Inflammatory macrophage treated with lipopolysaccharide for 4 hours (primary cell): ENCODE results near the gene MRPL14.
A peak's percentile ranks its signal among the peaks of the same experiment; 100 is the strongest.

ENCODE experiments used
- DNase-seq: peaks from one replicate; pipeline ENCODE4 v3.0.0-alpha.2; 2020

MRPL14 gene

DNA sequence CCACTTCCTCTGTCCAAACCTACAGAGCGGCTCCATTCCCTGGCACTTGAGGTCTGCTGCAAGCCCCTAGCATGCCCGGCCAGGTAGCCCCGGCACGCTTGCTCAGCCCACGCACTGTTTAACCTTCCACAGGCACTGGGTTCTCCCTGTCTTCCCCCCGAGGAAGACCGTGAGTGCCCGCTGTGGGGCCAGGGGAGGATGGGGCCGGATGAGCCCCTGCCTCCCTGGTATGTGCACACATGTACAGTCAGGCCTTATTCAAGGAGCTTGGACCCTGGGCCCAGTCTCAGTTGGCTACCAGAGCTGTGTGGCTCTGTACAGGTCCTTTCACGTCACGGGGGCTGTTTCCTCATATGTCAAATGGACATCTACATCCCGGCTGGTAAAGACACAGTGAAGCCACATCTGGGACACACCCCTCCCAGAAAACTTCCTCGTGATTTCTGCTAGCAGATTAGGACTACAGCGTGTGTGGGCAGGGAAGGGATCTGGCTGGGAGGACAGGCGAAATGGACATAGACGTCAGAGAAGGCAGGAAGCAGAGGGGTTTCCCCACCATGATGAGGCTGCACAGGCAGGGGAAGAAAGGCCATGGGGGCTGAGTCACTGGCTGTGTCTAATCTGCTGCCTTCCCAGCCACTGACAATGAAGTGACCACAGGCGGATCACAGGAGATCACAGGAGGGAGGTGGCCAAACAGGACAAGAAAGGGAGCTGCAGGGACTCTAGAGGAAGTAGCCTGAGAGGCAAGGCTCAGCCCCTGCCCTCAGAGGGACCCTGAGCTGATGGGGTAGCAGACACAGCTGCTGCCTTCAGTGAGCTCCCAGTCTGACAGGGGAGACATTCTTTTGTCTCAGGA lies 62.9 kb downstream of the MRPL14 start:
- DNase-seq, result peak; percentile 100

DNA sequence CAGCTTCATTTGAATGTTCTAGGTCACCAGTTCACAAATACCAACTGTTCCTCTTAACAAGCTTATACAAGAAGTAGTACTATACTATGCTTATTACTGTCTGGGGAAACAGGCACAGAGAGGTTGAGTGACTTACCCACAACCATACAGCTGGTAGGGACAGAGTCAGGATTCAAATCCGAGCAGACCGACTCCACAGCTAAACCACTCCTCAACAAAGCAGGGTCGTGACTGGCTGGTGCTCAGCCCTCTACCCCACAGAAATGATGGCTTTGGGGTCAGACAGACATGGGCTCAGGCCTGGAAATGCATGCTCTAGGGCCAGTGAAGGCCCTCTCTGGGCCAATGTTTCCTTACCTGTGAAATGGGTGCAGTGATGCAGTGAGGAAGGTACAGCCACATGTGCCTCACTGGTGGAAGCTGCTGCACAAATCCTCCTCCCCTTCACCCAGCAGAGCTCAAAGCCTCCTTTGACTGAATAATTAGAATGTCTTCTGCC lies 63.6 kb downstream of the MRPL14 start:
- no peak for DNase-seq
